Upper lobe of left lung (tissue), 4 donors: Measurements from ENCODE around the gene XCL1.

Experiments used
- CTCF ChIP-seq, 6 experiments: fragments of 450-650 bp in 4 of 6; fragments of 200-600 bp in 2 of 6; sonication (generic) in 2 of 6; IDR thresholded peaks; one replicate each; pipeline ENCODE4 v1.5.1; 2016 to 2019; ENCODE audit warnings: antibody characterized with exemption in 6 of 6
- EP300 ChIP-seq, 4 donors: sonication (generic); formaldehyde crosslinking; IDR thresholded peaks; one replicate each; pipeline ENCODE4 v1.5.1; 2017; ENCODE audit warnings: antibody characterized with exemption in 4 of 4, control low read depth in 2 of 4
- POLR2A ChIP-seq, 4 donors: fragments of 450-650 bp; IDR thresholded peaks; one replicate each; pipeline ENCODE4 v1.5.1; 2016 to 2017; ENCODE audit warnings: antibody characterized with exemption in 4 of 4, mild to moderate bottlenecking in 2 of 4
- POLR2AphosphoS5 ChIP-seq, 2 donors: sonication (generic); formaldehyde crosslinking; IDR thresholded peaks; one replicate each; pipeline ENCODE4 v1.5.1; 2017; ENCODE audit warnings: antibody characterized with exemption in 2 of 2

GRCh38 chr1:168529518-168529917 lies 46.9 kb upstream of the XCL1 start:
- no peak for TF ChIP-seq CTCF (IDR thresholded peaks at IDR 0.05)
- no peak for TF ChIP-seq EP300 (IDR thresholded peaks at IDR 0.05)
- TF ChIP-seq POLR2A (IDR thresholded peaks at IDR 0.05) = no peak
- TF ChIP-seq POLR2AphosphoS5 (IDR thresholded peaks at IDR 0.05) = no peak
